Subcutaneous abdominal adipose tissue (tissue), 5 donors: ENCODE data around the gene MSANTD1.

Experiments
- H3K27ac ChIP-seq: one replicate; pipeline ENCODE4 v1.7.0; 2013; ENCODE audit warnings: low read depth, mild to moderate bottlenecking, inconsistent platforms, low read length, moderate library complexity
- H3K27me3 ChIP-seq, 5 donors: one replicate each; pipeline ENCODE4 v1.7.0; 2013; ENCODE audit warnings: low read length in 5 of 5, inconsistent platforms in 1 of 5; ENCODE audit not compliant: control insufficient read depth in 5 of 5, insufficient read depth in 4 of 5
- H3K36me3 ChIP-seq, 5 donors: one replicate each; pipeline ENCODE4 v1.7.0; 2013; ENCODE audit warnings: low read length in 5 of 5; ENCODE audit not compliant: control insufficient read depth in 5 of 5, insufficient read depth in 5 of 5
- H3K4me1 ChIP-seq, 5 donors: one replicate each; pipeline ENCODE4 v1.7.0; 2013; ENCODE audit warnings: low read length in 5 of 5, mild to moderate bottlenecking in 3 of 5, moderate library complexity in 1 of 5; ENCODE audit not compliant: control insufficient read depth in 5 of 5, insufficient read depth in 5 of 5
- H3K4me3 ChIP-seq, 5 donors: one replicate each; pipeline ENCODE4 v1.7.0; 2013; ENCODE audit warnings: low read length in 5 of 5, low read depth in 1 of 5
- H3K9ac ChIP-seq, 5 donors: one replicate each; pipeline ENCODE4 v1.7.0; 2013; ENCODE audit warnings: low read length in 5 of 5, mild to moderate bottlenecking in 4 of 5, moderate library complexity in 3 of 5
- H3K9me3 ChIP-seq, 5 donors: one replicate each; pipeline ENCODE4 v1.7.0; 2013; ENCODE audit warnings: low read length in 5 of 5; ENCODE audit not compliant: control insufficient read depth in 5 of 5
- donor health status: healthy.
- donor health status: healthy.
- donor health status: healthy.
- donor health status: healthy.
- donor health status: healthy.

Gene MSANTD1

GRCh38 chr4:3269991-3270611 lies 21.1 kb downstream of the MSANTD1 start:
- Histone ChIP-seq H3K27me3 (no peaks in the 10 kb centered on the region), H3K36me3 (no peaks in the 10 kb centered on the region), H3K27ac (no peak overlapping the region), H3K9me3 (peaks cover 0 to 2% (median 0%) of the 10 kb centered on the region in 5 donors), H3K9ac (no peak overlapping the region), H3K4me3 (no peak overlapping the region), H3K4me1 (no peaks in the 10 kb centered on the region)

DNA sequence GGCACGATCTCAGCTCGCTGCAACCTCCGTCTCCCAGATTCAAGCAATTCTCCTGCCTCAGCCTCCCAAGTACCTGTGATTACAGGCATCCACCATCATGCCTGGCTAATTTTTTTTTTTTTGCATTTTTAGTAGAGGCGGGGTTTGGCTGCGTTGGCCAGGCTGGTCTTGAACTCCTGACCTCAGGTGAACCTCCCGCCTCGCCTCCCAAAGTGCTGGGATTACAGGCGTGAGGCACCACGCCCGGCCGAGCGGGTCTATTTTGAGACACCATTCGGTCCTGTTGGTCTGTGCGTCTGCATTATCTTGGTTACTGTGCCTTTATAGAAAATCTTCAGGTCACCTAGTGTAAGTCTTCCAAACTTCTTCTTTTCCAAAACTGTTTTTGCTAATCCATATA lies 22.2 kb downstream of the MSANTD1 start:
- Histone ChIP-seq H3K9me3 (peaks cover 0 to 2% (median 0%) of the 10 kb centered on the region in 5 donors), H3K36me3 (no peaks in the 10 kb centered on the region), H3K4me3 (no peak overlapping the region), H3K9ac (no peak overlapping the region), H3K4me1 (no peaks in the 10 kb centered on the region), H3K27me3 (no peaks in the 10 kb centered on the region), H3K27ac (no peak overlapping the region)

DNA sequence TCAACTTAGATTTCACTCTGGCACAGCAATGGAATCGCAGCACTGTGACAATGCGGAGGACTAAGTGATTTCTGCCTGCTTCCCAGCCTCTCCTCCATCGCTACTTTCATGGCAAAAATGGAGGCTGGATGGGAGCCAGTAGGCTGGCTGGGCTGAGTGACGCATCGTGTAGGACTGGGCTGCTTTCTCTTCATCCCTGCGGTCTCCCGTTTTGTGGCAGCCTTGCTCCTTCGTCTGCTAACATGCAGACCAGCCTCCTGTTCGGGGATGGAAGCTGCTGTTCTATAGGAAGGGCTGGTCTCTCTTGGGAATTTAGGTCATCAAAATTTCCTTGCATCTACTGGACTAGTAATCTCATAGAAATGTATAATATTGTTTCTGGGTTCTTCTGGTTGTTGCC lies 28.0 kb downstream of the MSANTD1 start:
- Histone ChIP-seq H3K27ac (no peak overlapping the region), H3K9ac (no peak overlapping the region), H3K36me3 (no peaks in the 10 kb centered on the region), H3K9me3 (peaks cover 0 to 4% (median 0%) of the 10 kb centered on the region in 5 donors), H3K4me1 (no peaks in the 10 kb centered on the region), H3K4me3 (no peak overlapping the region), H3K27me3 (no peaks in the 10 kb centered on the region)

DNA sequence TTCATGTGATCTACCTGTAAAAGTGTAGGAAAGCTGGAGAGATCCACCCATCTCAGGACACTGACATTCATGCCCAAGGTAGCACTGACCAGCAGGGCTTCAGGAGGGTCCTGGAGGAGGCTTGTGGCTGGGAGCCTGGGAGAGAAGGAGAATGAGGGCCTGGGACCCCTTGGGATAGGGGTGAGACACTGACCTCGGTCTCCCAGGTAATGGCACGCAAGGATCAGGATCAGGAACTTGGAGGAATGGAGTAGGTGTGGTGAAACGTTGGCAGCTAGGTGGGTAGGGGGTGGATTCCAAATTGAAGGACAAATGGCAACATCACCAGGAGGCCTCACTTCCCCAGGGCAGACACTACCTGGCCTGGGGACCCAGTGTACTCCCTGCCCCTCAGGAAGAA lies 31.5 kb downstream of the MSANTD1 start:
- no peak overlapping the region for H3K27ac ChIP-seq
- H3K36me3 ChIP-seq, result no peaks in the 10 kb centered on the region
- H3K9me3 ChIP-seq, result peaks cover 0 to 4% (median 0%) of the 10 kb centered on the region in 5 donors
- peaks cover 0 to 3% (median 2%) of the 10 kb centered on the region in 5 donors for H3K27me3 ChIP-seq
- H3K4me1 ChIP-seq, result peaks cover 0 to 3% (median 0%) of the 10 kb centered on the region in 5 donors
- no peak overlapping the region for H3K9ac ChIP-seq
- no peak overlapping the region for H3K4me3 ChIP-seq

DNA sequence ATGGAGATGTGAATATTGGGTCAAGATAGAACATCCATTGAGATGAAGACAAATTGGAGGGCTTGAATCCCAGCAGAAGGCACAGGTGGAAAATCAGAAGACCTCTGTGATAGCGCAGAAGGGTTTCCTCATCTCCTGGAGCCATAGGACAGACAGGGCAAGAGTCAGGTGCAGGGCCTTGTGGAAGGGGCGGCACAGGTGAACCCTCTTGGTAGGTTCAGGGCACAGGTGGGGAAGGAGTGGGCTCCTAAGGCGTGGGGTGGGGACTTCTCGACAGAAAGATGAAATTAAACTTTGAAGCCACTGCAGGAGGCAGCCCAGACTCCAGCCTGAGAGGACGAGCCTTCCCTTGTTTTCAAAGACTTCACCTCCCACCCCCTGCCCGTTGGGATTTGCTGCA lies 34.5 kb downstream of the MSANTD1 start:
- Histone ChIP-seq H3K4me1 (peaks cover 0 to 30% (median 17%) of the 10 kb centered on the region in 5 donors), H3K4me3 (no peak overlapping the region), H3K27ac (no peak overlapping the region), H3K27me3 (peaks cover 0 to 20% (median 16%) of the 10 kb centered on the region in 5 donors), H3K9ac (no peak overlapping the region), H3K36me3 (no peaks in the 10 kb centered on the region), H3K9me3 (peaks cover 0 to 4% (median 0%) of the 10 kb centered on the region in 5 donors)

- H3K27ac ChIP-seq, result no peak overlapping the region
- no peaks in the 10 kb centered on the region for H3K36me3 ChIP-seq
- H3K9me3 ChIP-seq, result peaks cover 0 to 4% (median 0%) of the 10 kb centered on the region in 5 donors
- H3K4me1 ChIP-seq, result peaks cover 0 to 34% (median 21%) of the 10 kb centered on the region in 5 donors
- H3K4me3 ChIP-seq, result no peak overlapping the region
- H3K9ac ChIP-seq, result no peak overlapping the region
- H3K27me3 ChIP-seq, result peaks cover 0 to 22% (median 17%) of the 10 kb centered on the region in 5 donors
These were observed 35.0 kb downstream of the MSANTD1 start for GRCh38 chr4:3283916-3284315.

GRCh38 chr4:3284734-3285557 lies 36.0 kb downstream of the MSANTD1 start:
- Histone ChIP-seq H3K27ac (no peak overlapping the region), H3K27me3 (peaks cover 0 to 22% (median 17%) of the 10 kb centered on the region in 5 donors), H3K4me3 (no peak overlapping the region), H3K9ac (no peak overlapping the region), H3K36me3 (no peaks in the 10 kb centered on the region), H3K9me3 (peaks cover 0 to 4% (median 0%) of the 10 kb centered on the region in 5 donors), H3K4me1 (peaks cover 0 to 36% (median 23%) of the 10 kb centered on the region in 5 donors)

DNA sequence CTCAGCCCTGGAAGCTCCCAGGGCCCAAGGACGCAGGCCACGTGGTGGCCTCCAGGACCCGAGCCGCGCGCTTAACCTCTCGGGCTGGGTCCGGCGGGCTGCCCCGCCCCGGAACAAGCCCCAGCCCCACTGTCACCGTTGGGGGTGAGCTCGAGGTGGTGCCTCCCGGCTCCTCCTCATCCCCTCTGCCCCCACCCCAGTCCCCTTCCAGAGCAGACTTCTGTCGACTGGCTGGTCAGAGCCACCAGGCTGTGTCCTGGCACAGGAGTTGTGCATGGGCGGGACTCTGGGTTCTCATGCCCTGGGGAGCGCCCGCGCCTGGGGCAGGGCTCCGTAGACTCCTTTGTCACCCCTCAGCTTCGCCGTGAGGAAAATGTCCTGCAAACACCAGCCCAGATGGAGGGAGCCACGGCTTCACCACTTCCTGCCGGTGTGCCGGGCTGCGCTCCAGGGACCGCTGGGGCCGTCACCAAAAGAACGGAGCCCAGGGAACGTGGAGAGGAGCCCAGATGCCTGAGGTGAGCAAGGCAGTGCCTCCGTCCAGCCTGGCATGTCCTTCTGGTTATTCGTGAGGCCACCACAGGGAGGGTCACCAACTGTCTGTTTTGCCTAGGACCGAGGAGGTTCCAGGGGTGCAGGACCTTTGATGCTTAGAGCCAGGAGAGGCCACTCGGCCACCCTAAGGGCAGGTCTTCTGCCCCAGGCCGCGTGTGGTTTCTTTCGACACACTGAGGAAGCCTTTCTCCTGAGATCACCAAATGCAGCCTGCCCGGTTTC lies 36.8 kb downstream of the MSANTD1 start:
- Histone ChIP-seq H3K4me3 (peak overlapping the region in 1 of 5 donors; percentile 37), H3K36me3 (no peaks in the 10 kb centered on the region), H3K9me3 (peaks cover 0 to 4% (median 0%) of the 10 kb centered on the region in 5 donors), H3K27ac (no peak overlapping the region), H3K9ac (no peak overlapping the region), H3K4me1 (peaks cover 0 to 36% (median 23%) of the 10 kb centered on the region in 5 donors), H3K27me3 (peaks cover 0 to 22% (median 17%) of the 10 kb centered on the region in 5 donors)

- Histone ChIP-seq H3K9ac (no peak overlapping the region), H3K36me3 (no peaks in the 10 kb centered on the region), H3K4me1 (peaks cover 0 to 40% (median 28%) of the 10 kb centered on the region in 5 donors), H3K4me3 (peak overlapping the region in 1 of 5 donors; percentile 16), H3K9me3 (peaks cover 0 to 4% (median 0%) of the 10 kb centered on the region in 5 donors), H3K27me3 (peaks cover 0 to 22% (median 17%) of the 10 kb centered on the region in 5 donors), H3K27ac (no peak overlapping the region)
These were observed 37.6 kb downstream of the MSANTD1 start for GRCh38 chr4:3286335-3287175.
